Immature natural killer cell (primary cell): ENCODE results near the gene WDR59. TPM values are rescaled to one million over a fixed set of nuclear protein-coding genes. Genes with fewer than 3 reads are reported as not detected.
"Not testable (repeated sequence)": the region's sequence is repeated elsewhere in the genome, so short reads cannot be mapped to it uniquely, and the experiment has no call there.

Source experiments
- DNase-seq, 3 donors: peaks; one replicate each; pipeline ENCODE4 v3.0.0; 2022; ENCODE audit warnings: mixed read lengths in 1 of 3
- H3K27ac Mint-ChIP-seq, 6 donors: one replicate each; pipeline ENCODE4 v1.8.0; 2020; ENCODE audit warnings: mixed read lengths in 6 of 6, mild to moderate bottlenecking in 5 of 6, inconsistent platforms in 4 of 6, moderate library complexity in 3 of 6
- H3K27me3 Mint-ChIP-seq, 3 donors: one replicate each; pipeline ENCODE4 v1.8.0; 2020 to 2021; ENCODE audit warnings: low read depth in 3 of 3, mild to moderate bottlenecking in 3 of 3, mixed read lengths in 3 of 3, moderate library complexity in 3 of 3, inconsistent platforms in 1 of 3
- H3K36me3 Mint-ChIP-seq, 3 donors: one replicate each; pipeline ENCODE4 v1.8.0; 2020; ENCODE audit warnings: mixed read lengths in 3 of 3, inconsistent platforms in 2 of 3, mild to moderate bottlenecking in 2 of 3
- H3K4me1 Mint-ChIP-seq, 2 donors: one replicate each; pipeline ENCODE4 v1.8.0; 2020; ENCODE audit warnings: inconsistent platforms in 2 of 2, mild to moderate bottlenecking in 2 of 2, mixed read lengths in 2 of 2, moderate library complexity in 1 of 2
- H3K4me3 Mint-ChIP-seq, 5 donors: one replicate each; pipeline ENCODE4 v1.8.0; 2020; ENCODE audit warnings: mild to moderate bottlenecking in 5 of 5, mixed read lengths in 5 of 5, inconsistent platforms in 3 of 5, moderate library complexity in 3 of 5
- H3K9me3 Mint-ChIP-seq, 6 donors: one replicate each; pipeline ENCODE4 v1.8.0; 2020; ENCODE audit warnings: mild to moderate bottlenecking in 6 of 6, mixed read lengths in 6 of 6, inconsistent platforms in 4 of 6, moderate library complexity in 3 of 6
- polyA plus RNA-seq, 3 donors: library from polyadenylated mRNA; unstranded; fragments of 300-500 nt; fragmentation: Illumina TruSeq; gene quantifications; one replicate each; pipeline ENCODE4 v1.2.3, GENCODE V29; 2021

WDR59 gene
- polyA plus RNA-seq, 3 donors from 2014 or later = 3.1 to 10.2 (median 6.5) TPM

- Mint-ChIP-seq H3K4me3 (no peak overlapping the region), H3K27me3 (no peaks in the 10 kb centered on the region), H3K4me1 (peaks cover 4 to 7% of the 10 kb centered on the region in 2 donors), H3K27ac (peak overlapping the region in 3 of 6 donors; percentile 6 to 48 (median 17)), H3K36me3 (peaks cover 15 to 46% (median 19%) of the 10 kb centered on the region in 3 donors), H3K9me3 (no peaks in the 10 kb centered on the region)
- DNase-seq = peak; percentile 10 to 19 (median 11)
Measured at GRCh38 chr16:74936902-74937560, 47.9 kb downstream of the WDR59 start.

GRCh38 chr16:74931445-74931844 lies 53.5 kb downstream of the WDR59 start:
- no peaks in the 10 kb centered on the region for H3K9me3 Mint-ChIP-seq
- peaks cover 8 to 30% (median 15%) of the 10 kb centered on the region in 3 donors for H3K36me3 Mint-ChIP-seq

GRCh38 chr16:74929636-74930035 lies 55.3 kb downstream of the WDR59 start:
- H3K27ac Mint-ChIP-seq = no peak overlapping the region
- H3K36me3 Mint-ChIP-seq = peaks cover 8 to 32% (median 15%) of the 10 kb centered on the region in 3 donors
- no peaks in the 10 kb centered on the region for H3K9me3 Mint-ChIP-seq
- H3K27me3 Mint-ChIP-seq = peaks cover 0 to 2% (median 0%) of the 10 kb centered on the region in 3 donors
- no peaks in the 10 kb centered on the region for H3K4me1 Mint-ChIP-seq
- DNase-seq = no peak
- H3K4me3 Mint-ChIP-seq = no peak overlapping the region

More at GRCh38 chr16:74931445-74931844, 53.5 kb downstream of the WDR59 start:
- no peak for DNase-seq
- Mint-ChIP-seq H3K27ac (no peak overlapping the region), H3K4me1 (no peaks in the 10 kb centered on the region), H3K4me3 (no peak overlapping the region), H3K27me3 (no peaks in the 10 kb centered on the region)

GRCh38 chr16:74926805-74927204 lies 58.1 kb downstream of the WDR59 start:
- peaks cover 14 to 37% (median 23%) of the 10 kb centered on the region in 3 donors for H3K36me3 Mint-ChIP-seq
- peaks cover 0 to 2% (median 0%) of the 10 kb centered on the region in 3 donors for H3K27me3 Mint-ChIP-seq
- no peaks in the 10 kb centered on the region for H3K4me1 Mint-ChIP-seq
- no peak for DNase-seq
- no peaks in the 10 kb centered on the region for H3K9me3 Mint-ChIP-seq
- no peak overlapping the region for H3K27ac Mint-ChIP-seq
- no peak overlapping the region for H3K4me3 Mint-ChIP-seq

- Mint-ChIP-seq H3K27ac (no peak overlapping the region), H3K27me3 (peaks cover 0 to 7% (median 0%) of the 10 kb centered on the region in 3 donors), H3K9me3 (no peaks in the 10 kb centered on the region), H3K4me3 (no peak overlapping the region), H3K36me3 (peaks cover 21 to 42% (median 24%) of the 10 kb centered on the region in 3 donors), H3K4me1 (no peaks in the 10 kb centered on the region)
- no peak for DNase-seq
Measured at GRCh38 chr16:74923766-74924460, 61.0 kb downstream of the WDR59 start.

- Mint-ChIP-seq H3K4me3 (no peak overlapping the region), H3K27ac (no peak overlapping the region), H3K27me3 (peaks cover 0 to 7% (median 0%) of the 10 kb centered on the region in 3 donors), H3K36me3 (peaks cover 35 to 51% (median 38%) of the 10 kb centered on the region in 3 donors), H3K9me3 (no peaks in the 10 kb centered on the region), H3K4me1 (no peaks in the 10 kb centered on the region)
- no peak for DNase-seq
Measured at GRCh38 chr16:74922150-74923138, 62.5 kb downstream of the WDR59 start.

GRCh38 chr16:74921051-74921450 lies 63.9 kb downstream of the WDR59 start:
- peaks cover 0 to 1% (median 0%) of the 10 kb centered on the region in 6 donors for H3K9me3 Mint-ChIP-seq
- H3K27ac Mint-ChIP-seq = no peak overlapping the region
- peaks cover 0 to 5% (median 0%) of the 10 kb centered on the region in 3 donors for H3K27me3 Mint-ChIP-seq
- no peak overlapping the region for H3K4me3 Mint-ChIP-seq
- no peaks in the 10 kb centered on the region for H3K4me1 Mint-ChIP-seq
- DNase-seq = no peak
- peaks cover 43 to 55% (median 45%) of the 10 kb centered on the region in 3 donors for H3K36me3 Mint-ChIP-seq

- Mint-ChIP-seq H3K9me3 (peaks cover 5 to 30% (median 25%) of the 10 kb centered on the region in 6 donors), H3K4me1 (no peaks in the 10 kb centered on the region), H3K27ac (no peak overlapping the region), H3K36me3 (peaks cover 55 to 81% (median 80%) of the 10 kb centered on the region in 3 donors), H3K4me3 (no peak overlapping the region), H3K27me3 (no peaks in the 10 kb centered on the region)
- no peak for DNase-seq
Measured at GRCh38 chr16:74909665-74910064, 75.3 kb downstream of the WDR59 start.

- not testable (repeated sequence) for H3K4me1 Mint-ChIP-seq, H3K27me3 Mint-ChIP-seq, H3K27ac Mint-ChIP-seq, DNase-seq, H3K4me3 Mint-ChIP-seq
- peaks cover 52 to 79% (median 77%) of the 10 kb centered on the region in 3 donors for H3K36me3 Mint-ChIP-seq
- H3K9me3 Mint-ChIP-seq = peaks cover 2 to 27% (median 22%) of the 10 kb centered on the region in 6 donors
Measured at GRCh38 chr16:74908759-74909158, 76.2 kb downstream of the WDR59 start.

- Mint-ChIP-seq H3K27ac (no peak overlapping the region), H3K27me3 (no peaks in the 10 kb centered on the region), H3K4me3 (no peak overlapping the region), H3K4me1 (no peaks in the 10 kb centered on the region), H3K36me3 (peaks cover 51 to 66% (median 61%) of the 10 kb centered on the region in 3 donors), H3K9me3 (no peaks in the 10 kb centered on the region)
- no peak for DNase-seq
Measured at GRCh38 chr16:74903901-74904678, 80.8 kb downstream of the WDR59 start.

GRCh38 chr16:74903120-74903519 lies 81.8 kb downstream of the WDR59 start:
- Mint-ChIP-seq H3K27ac (no peak overlapping the region), H3K9me3 (no peaks in the 10 kb centered on the region), H3K4me1 (no peaks in the 10 kb centered on the region), H3K4me3 (no peak overlapping the region), H3K27me3 (no peaks in the 10 kb centered on the region), H3K36me3 (peaks cover 51 to 66% (median 64%) of the 10 kb centered on the region in 3 donors)
- DNase-seq = no peak

GRCh38 chr16:74902161-74902560 lies 82.8 kb downstream of the WDR59 start:
- Mint-ChIP-seq H3K9me3 (no peaks in the 10 kb centered on the region), H3K4me1 (no peaks in the 10 kb centered on the region), H3K27ac (no peak overlapping the region), H3K36me3 (peaks cover 42 to 63% (median 56%) of the 10 kb centered on the region in 3 donors), H3K27me3 (no peaks in the 10 kb centered on the region), H3K4me3 (no peak overlapping the region)
- DNase-seq = no peak

- no peaks in the 10 kb centered on the region for H3K27me3 Mint-ChIP-seq
- H3K4me3 Mint-ChIP-seq = no peak overlapping the region
- no peak for DNase-seq
- H3K27ac Mint-ChIP-seq = no peak overlapping the region
- H3K9me3 Mint-ChIP-seq = no peaks in the 10 kb centered on the region
- H3K36me3 Mint-ChIP-seq = peaks cover 39 to 63% (median 51%) of the 10 kb centered on the region in 3 donors
- no peaks in the 10 kb centered on the region for H3K4me1 Mint-ChIP-seq
Measured at GRCh38 chr16:74901606-74902005, 83.3 kb downstream of the WDR59 start.
